Measurements from ENCODE around the gene CCDC71.

DNA sequence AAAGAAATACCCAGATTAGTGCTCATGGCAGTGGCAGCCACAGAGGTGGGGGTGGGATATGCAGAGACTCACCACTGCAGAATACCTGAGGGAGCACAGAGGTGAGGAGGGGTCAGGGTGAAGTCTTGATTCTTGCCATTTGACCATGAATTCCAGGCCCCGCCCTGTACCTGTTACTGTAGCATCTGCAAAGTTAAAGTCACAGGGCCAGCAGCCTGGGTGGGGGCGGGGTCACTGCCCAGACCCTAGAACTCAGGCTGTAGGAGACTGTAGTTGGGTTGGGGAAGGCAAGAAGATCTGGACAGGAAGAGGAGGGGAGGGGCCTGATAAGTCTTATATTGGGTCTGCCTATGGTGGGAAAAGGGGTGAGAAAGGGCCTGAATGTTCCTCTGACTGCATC is 14.5 kb downstream of the CCDC71 start:
- TF ChIP-seq EZH2phosphoT487 (IDR thresholded peaks at IDR 0.05; ENCODE audit: borderline replicate concordance, low read length): no peak
- no peak for TF ChIP-seq CTCF (IDR thresholded peaks at IDR 0.05; ENCODE audit: low read depth, low read length, poor library complexity, severe bottlenecking)
